Measurements from ENCODE around the gene TTC9.

DNA sequence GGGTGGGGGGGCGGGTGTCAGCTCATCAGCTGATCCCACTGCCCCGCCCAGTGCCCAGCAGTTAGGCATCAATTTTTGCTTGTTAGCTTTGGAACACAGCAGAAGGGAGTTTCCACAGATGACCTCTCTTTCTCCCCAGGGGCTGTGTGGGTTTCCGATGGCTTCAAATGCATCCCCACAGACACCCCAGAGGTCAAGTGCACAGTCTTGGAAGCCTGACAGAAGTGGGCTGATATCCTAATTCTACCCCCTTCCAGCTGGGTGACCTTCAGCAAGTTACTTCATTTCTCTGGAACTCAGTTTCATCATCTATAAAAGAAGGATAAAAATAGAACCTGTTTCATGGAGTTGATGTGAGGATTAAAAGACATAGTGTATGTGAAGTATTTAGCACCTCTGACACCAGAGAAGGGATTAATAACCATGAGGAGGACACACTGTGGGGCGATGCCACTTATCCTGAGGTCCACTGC, 22.0 kb downstream of the TTC9 start:
- TF ChIP-seq, protein P1, sequence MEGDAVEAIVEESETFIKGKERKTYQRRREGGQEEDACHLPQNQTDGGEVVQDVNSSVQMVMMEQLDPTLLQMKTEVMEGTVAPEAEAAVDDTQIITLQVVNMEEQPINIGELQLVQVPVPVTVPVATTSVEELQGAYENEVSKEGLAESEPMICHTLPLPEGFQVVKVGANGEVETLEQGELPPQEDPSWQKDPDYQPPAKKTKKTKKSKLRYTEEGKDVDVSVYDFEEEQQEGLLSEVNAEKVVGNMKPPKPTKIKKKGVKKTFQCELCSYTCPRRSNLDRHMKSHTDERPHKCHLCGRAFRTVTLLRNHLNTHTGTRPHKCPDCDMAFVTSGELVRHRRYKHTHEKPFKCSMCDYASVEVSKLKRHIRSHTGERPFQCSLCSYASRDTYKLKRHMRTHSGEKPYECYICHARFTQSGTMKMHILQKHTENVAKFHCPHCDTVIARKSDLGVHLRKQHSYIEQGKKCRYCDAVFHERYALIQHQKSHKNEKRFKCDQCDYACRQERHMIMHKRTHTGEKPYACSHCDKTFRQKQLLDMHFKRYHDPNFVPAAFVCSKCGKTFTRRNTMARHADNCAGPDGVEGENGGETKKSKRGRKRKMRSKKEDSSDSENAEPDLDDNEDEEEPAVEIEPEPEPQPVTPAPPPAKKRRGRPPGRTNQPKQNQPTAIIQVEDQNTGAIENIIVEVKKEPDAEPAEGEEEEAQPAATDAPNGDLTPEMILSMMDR (conservative IDR thresholded peaks at IDR 0.05; ENCODE audit: low read depth, low read length) = no peak
- no peak for TF ChIP-seq EZH2 (IDR thresholded peaks at IDR 0.05; ENCODE audit: borderline replicate concordance, low read depth, low read length, poor library complexity, severe bottlenecking)

All from A673 (cell line).